GM10266 (cell line): Measurements from ENCODE around the gene SMG9.

ENCODE experiments used
- DNase-seq: peaks from one replicate; pipeline ENCODE4 v3.0.0; 2012; ENCODE audit errors: extremely low spot score
- CTCF ChIP-seq: IDR thresholded peaks from 2 replicates; pipeline ENCODE4 v1.5.1; 2012; ENCODE audit warnings: mild to moderate bottlenecking, low read depth; ENCODE audit not compliant: control insufficient read depth, insufficient read depth; ENCODE audit errors: missing control alignments

Gene SMG9

DNA sequence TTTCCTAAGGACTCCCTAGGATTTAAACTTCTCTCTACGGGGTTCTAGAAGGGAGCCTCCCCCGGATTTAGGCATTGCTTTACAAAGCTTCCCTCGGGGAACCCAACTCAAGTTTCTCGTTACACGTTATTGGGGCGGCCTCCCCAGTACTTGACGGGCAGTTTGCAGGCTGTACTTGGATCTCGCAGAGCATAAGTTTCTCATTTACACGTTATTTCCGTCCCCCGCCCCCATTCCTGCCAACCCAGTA is 584 bp downstream of the SMG9 start:
- TF ChIP-seq CTCF, result no peak
- DNase-seq, result no peak

DNA sequence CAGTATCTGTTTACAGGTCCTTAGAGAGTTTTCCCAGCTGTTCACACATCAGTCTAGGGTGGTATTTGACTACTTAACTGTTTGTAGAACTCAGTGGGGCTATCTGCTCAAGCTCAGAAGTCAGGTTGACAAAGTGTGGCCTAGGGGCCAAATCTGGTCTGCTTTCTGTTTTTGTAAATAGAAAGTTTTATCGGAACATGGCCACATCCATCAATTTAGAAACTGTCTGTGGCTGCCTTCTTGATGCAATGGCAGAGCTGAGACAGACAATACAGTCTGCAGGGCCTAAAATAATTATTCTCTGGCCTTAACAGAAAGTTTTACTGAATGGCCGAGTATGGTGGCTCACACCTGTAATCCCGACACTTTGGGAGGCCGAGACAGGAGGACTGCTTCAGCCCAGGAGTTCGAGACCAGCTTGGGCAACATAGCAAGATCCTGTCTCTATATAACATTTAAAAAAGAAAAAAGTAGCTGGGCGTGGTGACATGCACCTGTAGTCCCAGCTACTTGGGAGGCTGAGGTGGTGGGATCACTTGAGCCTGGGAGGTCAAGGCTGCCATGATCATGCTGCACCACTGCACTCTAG is 2.4 kb downstream of the SMG9 start:
- DNase-seq, result no peak
- TF ChIP-seq CTCF, result no peak

- DNase-seq, result no peak
- TF ChIP-seq CTCF, result no peak
Observed at GRCh38 chr19:43751466-43752220, 3.1 kb downstream of the SMG9 start.

DNA sequence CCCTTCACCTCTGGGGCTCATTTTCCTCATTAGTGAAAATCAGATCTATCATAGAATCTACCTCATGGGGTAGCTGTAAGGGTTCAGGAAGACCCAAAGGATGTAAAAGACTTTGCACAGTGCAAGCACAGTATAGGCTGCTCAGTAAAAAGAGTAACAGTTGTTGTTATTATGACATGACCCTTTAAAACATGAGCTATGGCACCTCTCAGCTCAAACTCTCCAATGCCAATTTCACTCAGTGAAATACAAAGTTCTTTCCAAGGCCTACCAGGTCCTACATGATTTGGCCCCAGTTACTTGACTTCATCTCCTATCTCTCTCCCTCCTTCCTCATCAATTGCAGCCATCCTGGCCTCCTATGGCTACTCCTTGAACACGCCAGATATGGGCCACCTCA is 4.9 kb downstream of the SMG9 start:
- no peak for TF ChIP-seq CTCF
- no peak for DNase-seq

DNA sequence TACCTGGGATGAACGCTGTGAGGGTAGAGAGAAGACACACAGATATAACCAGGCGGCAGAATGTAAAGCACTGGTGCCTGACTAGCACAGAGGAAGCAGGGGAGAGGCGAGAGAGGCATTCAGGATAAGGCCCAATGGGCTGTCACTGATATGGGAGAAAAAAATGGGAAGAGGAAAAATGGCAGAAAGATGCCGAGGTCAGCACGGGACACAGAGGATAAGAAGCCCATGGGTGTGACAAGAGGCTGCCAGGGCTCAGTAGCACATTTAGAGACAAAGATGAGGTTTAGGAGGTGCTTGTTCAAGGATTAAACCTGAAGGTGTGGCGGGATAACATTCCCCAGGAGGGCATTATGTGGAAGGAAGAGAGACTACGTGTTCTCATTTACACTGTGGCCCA is 5.6 kb downstream of the SMG9 start:
- no peak for DNase-seq
- no peak for TF ChIP-seq CTCF

DNA sequence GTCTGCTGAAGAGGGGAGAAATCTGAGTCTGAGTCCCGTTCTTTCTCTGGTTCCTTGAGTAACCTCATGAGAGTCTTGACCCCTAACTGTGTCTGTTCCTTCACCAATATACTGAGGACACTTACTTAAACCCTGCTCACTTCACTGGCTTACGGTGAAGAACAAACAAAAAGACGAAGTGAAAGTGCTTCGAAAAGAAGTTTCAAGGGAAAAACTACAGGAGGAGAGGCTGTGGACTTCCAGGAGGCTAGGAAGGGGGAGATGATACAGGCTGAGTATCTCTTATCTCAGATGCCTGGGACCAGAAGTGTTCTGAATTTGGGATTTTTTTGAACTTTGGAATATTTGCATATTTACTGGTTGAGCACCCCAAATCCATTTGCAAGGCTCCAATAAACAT is 6.1 kb downstream of the SMG9 start:
- no peak for DNase-seq
- TF ChIP-seq CTCF, result no peak

- no peak for TF ChIP-seq CTCF
- no peak for DNase-seq
Observed at GRCh38 chr19:43748205-43748594, 6.6 kb downstream of the SMG9 start.
